ENCODE results near the gene ZNF444.
"Not testable (repeated sequence)": the region's sequence is repeated elsewhere in the genome, so short reads cannot be mapped to it uniquely, and the experiment has no call there.

Gene ZNF444

DNA sequence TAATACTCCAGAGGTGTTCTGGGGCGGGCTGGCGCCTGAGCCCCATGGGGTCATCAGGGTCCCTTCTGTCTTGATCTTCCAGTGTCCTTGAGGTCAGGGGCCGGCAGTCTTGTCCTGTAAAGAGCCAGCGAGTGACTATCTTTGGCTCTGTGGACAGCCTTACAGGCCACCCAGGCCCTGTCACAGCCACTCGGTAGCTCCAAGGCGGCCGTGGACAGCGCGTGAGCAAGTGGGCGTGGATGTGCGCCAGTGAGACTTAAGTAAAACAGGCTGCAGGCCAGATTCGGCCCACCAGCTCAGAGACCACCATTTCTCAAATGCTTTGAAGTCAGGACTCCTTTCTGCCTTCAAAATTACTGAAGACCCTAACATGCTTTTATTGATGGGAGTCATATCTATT lies 3.7 kb downstream of the ZNF444 start:
- TF ChIP-seq, protein P1, sequence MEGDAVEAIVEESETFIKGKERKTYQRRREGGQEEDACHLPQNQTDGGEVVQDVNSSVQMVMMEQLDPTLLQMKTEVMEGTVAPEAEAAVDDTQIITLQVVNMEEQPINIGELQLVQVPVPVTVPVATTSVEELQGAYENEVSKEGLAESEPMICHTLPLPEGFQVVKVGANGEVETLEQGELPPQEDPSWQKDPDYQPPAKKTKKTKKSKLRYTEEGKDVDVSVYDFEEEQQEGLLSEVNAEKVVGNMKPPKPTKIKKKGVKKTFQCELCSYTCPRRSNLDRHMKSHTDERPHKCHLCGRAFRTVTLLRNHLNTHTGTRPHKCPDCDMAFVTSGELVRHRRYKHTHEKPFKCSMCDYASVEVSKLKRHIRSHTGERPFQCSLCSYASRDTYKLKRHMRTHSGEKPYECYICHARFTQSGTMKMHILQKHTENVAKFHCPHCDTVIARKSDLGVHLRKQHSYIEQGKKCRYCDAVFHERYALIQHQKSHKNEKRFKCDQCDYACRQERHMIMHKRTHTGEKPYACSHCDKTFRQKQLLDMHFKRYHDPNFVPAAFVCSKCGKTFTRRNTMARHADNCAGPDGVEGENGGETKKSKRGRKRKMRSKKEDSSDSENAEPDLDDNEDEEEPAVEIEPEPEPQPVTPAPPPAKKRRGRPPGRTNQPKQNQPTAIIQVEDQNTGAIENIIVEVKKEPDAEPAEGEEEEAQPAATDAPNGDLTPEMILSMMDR (IDR thresholded peaks at IDR 0.05), result no peak
- DNase-seq, result no peak
- peaks cover 27% of the 10 kb centered on the region for H3K36me3 Mint-ChIP-seq (ENCODE audit: low read depth)
- no peaks in the 10 kb centered on the region for H3K27me3 Mint-ChIP-seq (ENCODE audit: low read depth, poor library complexity)
- no peaks in the 10 kb centered on the region for H3K9me3 Mint-ChIP-seq
- no peak overlapping the region for H3K27ac Mint-ChIP-seq
- no peak overlapping the region for H3K4me3 Mint-ChIP-seq
- peaks cover 43% of the 10 kb centered on the region for H3K4me1 Mint-ChIP-seq

DNA sequence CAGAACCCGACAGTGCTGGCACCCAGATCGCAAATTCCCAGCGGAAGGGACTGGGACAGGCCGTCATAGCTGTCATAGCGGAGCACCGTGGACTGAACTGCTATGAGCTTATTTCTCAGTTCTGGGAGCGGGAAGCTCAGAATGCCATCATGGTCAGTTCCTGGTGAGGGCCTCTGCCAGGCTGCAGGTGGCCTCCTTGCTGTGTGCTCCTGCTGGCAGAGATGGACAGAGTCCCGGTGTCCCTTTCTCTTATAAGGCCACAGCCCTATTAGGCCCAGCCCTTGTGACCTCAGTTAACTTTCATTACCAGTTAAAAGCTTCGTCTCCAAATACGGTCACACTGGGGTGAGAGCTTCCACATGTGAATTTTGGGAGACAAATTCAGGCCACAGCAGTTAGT lies 4.6 kb downstream of the ZNF444 start:
- Mint-ChIP-seq H3K36me3 (ENCODE audit: low read depth) (peaks cover 35% of the 10 kb centered on the region), H3K27me3 (ENCODE audit: low read depth, poor library complexity) (no peaks in the 10 kb centered on the region), H3K27ac (no peak overlapping the region), H3K4me3 (no peak overlapping the region), H3K4me1 (peaks cover 34% of the 10 kb centered on the region), H3K9me3 (peaks cover 5% of the 10 kb centered on the region)
- no peak for DNase-seq
- TF ChIP-seq, protein P1 (IDR thresholded peaks at IDR 0.05), result no peak

DNA sequence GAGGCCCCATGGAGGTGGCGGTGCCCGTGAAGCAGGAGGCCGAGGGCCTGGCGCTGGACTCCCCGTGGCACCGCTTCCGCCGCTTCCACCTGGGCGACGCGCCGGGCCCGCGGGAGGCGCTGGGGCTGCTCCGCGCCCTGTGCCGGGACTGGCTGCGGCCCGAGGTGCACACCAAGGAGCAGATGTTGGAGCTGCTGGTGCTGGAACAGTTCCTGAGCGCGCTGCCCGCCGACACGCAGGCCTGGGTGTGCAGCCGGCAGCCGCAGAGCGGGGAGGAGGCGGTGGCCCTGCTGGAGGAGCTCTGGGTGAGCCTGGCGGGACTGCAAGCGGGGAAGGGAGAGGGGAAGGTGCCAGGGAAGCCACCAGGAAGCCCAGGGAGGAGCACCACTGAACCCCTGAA lies 5.8 kb downstream of the ZNF444 start:
- Mint-ChIP-seq H3K9me3 (peaks cover 5% of the 10 kb centered on the region), H3K4me3 (no peak overlapping the region), H3K36me3 (ENCODE audit: low read depth) (peaks cover 35% of the 10 kb centered on the region), H3K27ac (no peak overlapping the region), H3K4me1 (peaks cover 31% of the 10 kb centered on the region), H3K27me3 (ENCODE audit: low read depth, poor library complexity) (no peaks in the 10 kb centered on the region)
- TF ChIP-seq, protein P1 (IDR thresholded peaks at IDR 0.05), result no peak
- DNase-seq, result no peak

DNA sequence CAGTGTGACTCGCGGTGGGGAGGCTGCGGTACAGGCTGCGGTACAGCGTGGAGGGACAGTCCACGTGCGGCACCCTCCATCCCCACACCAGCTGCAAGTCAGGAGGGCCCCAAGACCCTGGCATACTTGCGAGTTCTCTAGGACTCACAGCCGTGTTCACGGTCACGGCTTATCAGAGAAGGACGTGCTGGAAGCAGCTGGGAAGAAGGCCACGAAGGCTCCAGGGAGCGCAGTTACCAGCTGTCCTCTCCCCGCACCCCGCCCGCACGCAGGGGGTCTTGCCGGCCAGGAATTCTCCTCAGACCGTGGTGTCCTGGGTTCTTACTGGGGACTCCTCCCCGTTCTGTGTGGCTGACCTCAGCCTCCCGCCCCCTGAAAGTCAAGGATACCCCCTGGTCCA lies 6.2 kb downstream of the ZNF444 start:
- peaks cover 28% of the 10 kb centered on the region for H3K4me1 Mint-ChIP-seq
- peaks cover 5% of the 10 kb centered on the region for H3K9me3 Mint-ChIP-seq
- H3K4me3 Mint-ChIP-seq, result no peak overlapping the region
- TF ChIP-seq, protein P1 (IDR thresholded peaks at IDR 0.05), result no peak
- H3K27me3 Mint-ChIP-seq (ENCODE audit: low read depth, poor library complexity), result no peaks in the 10 kb centered on the region
- no peak for DNase-seq
- H3K27ac Mint-ChIP-seq, result no peak overlapping the region
- peaks cover 36% of the 10 kb centered on the region for H3K36me3 Mint-ChIP-seq (ENCODE audit: low read depth)

DNA sequence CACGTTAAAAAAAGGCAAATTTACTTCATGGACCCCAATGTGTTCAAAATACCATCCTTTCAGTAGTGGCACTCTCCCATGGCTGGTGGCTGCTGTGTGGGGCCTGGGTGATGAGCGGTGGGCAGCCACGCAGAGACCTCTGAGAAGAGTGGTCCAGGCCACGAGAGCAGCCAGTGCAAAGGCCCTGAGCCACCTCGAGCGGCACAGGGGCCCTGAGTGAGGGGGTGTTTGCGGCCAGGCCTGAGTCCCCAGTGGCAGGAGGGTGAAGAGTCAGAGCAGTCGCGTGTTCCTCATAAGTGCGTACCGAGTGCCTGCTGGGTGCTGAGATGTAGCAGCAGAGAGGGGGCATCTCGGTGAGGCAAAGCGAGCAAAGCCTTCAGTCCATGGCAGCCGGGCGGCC lies 7.0 kb downstream of the ZNF444 start:
- Mint-ChIP-seq H3K36me3 (ENCODE audit: low read depth) (peaks cover 44% of the 10 kb centered on the region), H3K27me3 (ENCODE audit: low read depth, poor library complexity) (no peaks in the 10 kb centered on the region), H3K27ac (no peak overlapping the region), H3K4me3 (no peak overlapping the region), H3K4me1 (peaks cover 28% of the 10 kb centered on the region), H3K9me3 (peaks cover 8% of the 10 kb centered on the region)
- no peak for DNase-seq
- TF ChIP-seq, protein P1 (IDR thresholded peaks at IDR 0.05), result no peak

DNA sequence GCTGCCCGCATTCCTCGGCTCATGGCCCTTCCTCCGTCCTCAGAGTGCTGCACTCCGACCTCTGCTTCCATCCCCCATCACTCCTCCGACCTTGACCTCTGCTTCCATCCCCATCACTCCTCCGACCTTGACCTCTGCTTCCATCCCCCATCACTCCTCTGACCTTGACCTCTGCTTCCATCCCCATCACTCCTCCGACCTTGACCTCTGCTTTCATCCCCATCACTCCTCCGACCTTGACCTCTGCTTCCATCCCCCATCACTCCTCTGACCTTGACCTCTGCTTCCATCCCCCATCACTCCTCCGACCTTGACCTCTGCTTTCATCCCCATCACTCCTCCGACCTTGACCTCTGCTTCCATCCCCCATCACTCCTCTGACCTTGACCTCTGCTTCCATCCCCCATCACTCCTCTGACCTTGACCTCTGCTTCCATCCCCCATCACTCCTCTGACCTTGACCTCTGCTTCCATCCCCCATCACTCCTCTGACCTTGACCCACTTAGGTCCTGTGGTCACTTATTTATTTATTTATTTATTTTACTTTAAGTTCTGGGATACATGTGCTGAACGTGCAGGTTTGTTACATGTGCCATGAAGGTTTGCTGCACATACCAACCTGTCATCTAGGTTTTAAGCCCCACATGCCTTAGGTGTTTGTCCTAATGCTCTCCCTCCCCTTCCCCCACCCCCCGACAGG lies 8.0 kb downstream of the ZNF444 start:
- not testable (repeated sequence) for H3K27me3 Mint-ChIP-seq (ENCODE audit: low read depth, poor library complexity); H3K4me3 Mint-ChIP-seq; DNase-seq

More for the DNA sequence above, 8.0 kb downstream of the ZNF444 start:
- H3K9me3 Mint-ChIP-seq, H3K27ac Mint-ChIP-seq: not testable (repeated sequence)
- Mint-ChIP-seq H3K36me3 (ENCODE audit: low read depth) (peaks cover 54% of the 10 kb centered on the region), H3K4me1 (peaks cover 28% of the 10 kb centered on the region)

Measured in nephron progenitor cell (in vitro differentiated cells).